Stomach smooth muscle (tissue), 2 donors: ENCODE data around the gene PHLDB3.

Source experiments
- H3K27ac ChIP-seq: one replicate; pipeline ENCODE4 v1.7.0; 2013; ENCODE audit warnings: mild to moderate bottlenecking, low read length, inconsistent platforms
- H3K27me3 ChIP-seq, 2 donors: one replicate each; pipeline ENCODE4 v1.7.0; 2013; ENCODE audit warnings: low read length in 2 of 2; ENCODE audit not compliant: insufficient read depth in 2 of 2, control insufficient read depth in 1 of 2
- H3K36me3 ChIP-seq, 2 donors: one replicate each; pipeline ENCODE4 v1.7.0; 2013; ENCODE audit warnings: low read length in 2 of 2; ENCODE audit not compliant: control insufficient read depth in 2 of 2, insufficient read depth in 2 of 2
- H3K4me1 ChIP-seq: one replicate; pipeline ENCODE4 v1.7.0; 2013; ENCODE audit warnings: low read length; ENCODE audit not compliant: control insufficient read depth, insufficient read depth
- H3K4me3 ChIP-seq, 2 donors: one replicate each; pipeline ENCODE4 v1.7.0; 2013; ENCODE audit warnings: low read length in 2 of 2
- H3K9ac ChIP-seq, 2 donors: one replicate each; pipeline ENCODE4 v1.7.0; 2013; ENCODE audit warnings: low read length in 2 of 2, mild to moderate bottlenecking in 1 of 2
- H3K9me3 ChIP-seq, 2 donors: one replicate each; pipeline ENCODE4 v1.7.0; 2013; ENCODE audit warnings: low read length in 2 of 2; ENCODE audit not compliant: control insufficient read depth in 2 of 2
- donor health status: healthy.
- donor health status: Pancreatic carcinoma.

PHLDB3 gene

DNA sequence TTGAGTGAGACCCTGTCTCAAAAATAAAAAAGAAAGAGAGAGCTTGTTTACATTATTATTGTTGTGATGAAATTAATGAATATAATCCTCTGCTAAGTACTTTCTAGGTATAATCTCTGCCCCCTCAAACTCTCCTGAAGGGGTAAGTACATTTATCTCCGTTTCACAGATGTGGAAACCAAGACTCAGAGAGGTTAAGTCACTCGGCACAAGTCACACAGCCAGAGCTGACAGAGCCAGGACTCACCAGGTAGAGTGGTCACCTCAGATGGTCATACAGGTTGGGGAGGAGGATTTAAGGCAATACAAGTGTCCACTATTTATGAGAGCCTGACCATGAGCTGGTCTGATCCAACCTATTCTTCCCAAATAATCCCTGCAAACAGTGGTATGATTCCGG lies 24.0 kb downstream of the PHLDB3 start:
- Histone ChIP-seq H3K27ac (no peak overlapping the region), H3K4me3 (no peak overlapping the region), H3K9me3 (no peaks in the 10 kb centered on the region), H3K36me3 (peaks cover 0 to 8% of the 10 kb centered on the region in 2 donors), H3K4me1 (peaks cover under 1% of the 10 kb centered on the region), H3K9ac (no peak overlapping the region), H3K27me3 (no peaks in the 10 kb centered on the region)

GRCh38 chr19:43479961-43480561 lies 24.5 kb downstream of the PHLDB3 start:
- Histone ChIP-seq H3K4me1 (peaks cover 3% of the 10 kb centered on the region), H3K9ac (no peak overlapping the region), H3K27ac (no peak overlapping the region), H3K27me3 (no peaks in the 10 kb centered on the region), H3K9me3 (no peaks in the 10 kb centered on the region), H3K36me3 (peaks cover 0 to 8% of the 10 kb centered on the region in 2 donors), H3K4me3 (no peak overlapping the region)

DNA sequence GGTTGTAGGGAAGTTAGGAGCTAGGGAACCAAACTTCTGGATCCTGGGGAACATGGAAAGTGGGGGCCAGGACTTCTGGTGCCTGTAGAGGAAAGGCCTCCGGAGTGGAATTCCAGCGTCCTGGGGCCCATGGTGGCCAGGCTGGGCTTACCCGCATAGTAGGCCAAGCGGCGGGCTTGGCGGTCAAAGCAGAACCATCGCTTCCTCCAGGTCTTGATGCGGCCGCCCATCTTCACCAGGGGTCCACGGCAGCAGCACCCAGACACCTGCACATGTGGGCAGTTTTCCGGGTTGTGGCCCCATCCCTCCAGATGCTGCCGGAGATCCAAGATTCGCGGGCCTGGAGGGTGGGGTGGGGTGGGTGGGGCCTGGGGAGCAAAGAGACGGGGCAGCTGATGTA lies 25.3 kb downstream of the PHLDB3 start:
- H3K9me3 ChIP-seq = no peaks in the 10 kb centered on the region
- no peaks in the 10 kb centered on the region for H3K27me3 ChIP-seq
- peaks cover 0 to 8% of the 10 kb centered on the region in 2 donors for H3K36me3 ChIP-seq
- H3K4me1 ChIP-seq = peaks cover 11% of the 10 kb centered on the region
- H3K9ac ChIP-seq = no peak overlapping the region
- no peak overlapping the region for H3K4me3 ChIP-seq
- H3K27ac ChIP-seq = no peak overlapping the region

GRCh38 chr19:43478323-43478722 lies 26.2 kb downstream of the PHLDB3 start:
- Histone ChIP-seq H3K9ac (no peak overlapping the region), H3K27me3 (no peaks in the 10 kb centered on the region), H3K27ac (no peak overlapping the region), H3K9me3 (no peaks in the 10 kb centered on the region), H3K4me3 (no peak overlapping the region), H3K4me1 (peaks cover 12% of the 10 kb centered on the region), H3K36me3 (peaks cover 0 to 8% of the 10 kb centered on the region in 2 donors)

DNA sequence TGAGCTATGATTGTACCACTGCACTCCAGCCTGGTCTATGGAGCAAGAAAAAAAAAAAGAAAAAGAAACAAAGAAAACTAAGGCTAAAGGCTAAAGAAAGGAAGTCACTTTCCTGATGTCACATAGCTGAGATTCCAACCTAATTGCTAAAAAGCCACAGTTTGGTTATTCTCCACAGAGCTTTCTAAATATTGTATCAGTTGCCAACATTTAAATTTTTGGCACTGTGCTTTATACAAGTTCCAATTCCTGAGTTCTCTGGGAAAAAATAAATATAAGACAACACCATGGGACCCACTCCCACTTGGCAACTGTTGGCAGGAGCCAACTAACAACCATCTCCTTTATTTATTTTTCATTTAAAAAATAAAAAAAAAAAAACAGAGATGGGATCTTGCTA lies 27.9 kb downstream of the PHLDB3 start:
- Histone ChIP-seq H3K9me3 (no peaks in the 10 kb centered on the region), H3K36me3 (peaks cover 0 to 6% of the 10 kb centered on the region in 2 donors), H3K27me3 (no peaks in the 10 kb centered on the region), H3K4me3 (no peak overlapping the region), H3K9ac (no peak overlapping the region), H3K4me1 (peaks cover 12% of the 10 kb centered on the region), H3K27ac (no peak overlapping the region)

DNA sequence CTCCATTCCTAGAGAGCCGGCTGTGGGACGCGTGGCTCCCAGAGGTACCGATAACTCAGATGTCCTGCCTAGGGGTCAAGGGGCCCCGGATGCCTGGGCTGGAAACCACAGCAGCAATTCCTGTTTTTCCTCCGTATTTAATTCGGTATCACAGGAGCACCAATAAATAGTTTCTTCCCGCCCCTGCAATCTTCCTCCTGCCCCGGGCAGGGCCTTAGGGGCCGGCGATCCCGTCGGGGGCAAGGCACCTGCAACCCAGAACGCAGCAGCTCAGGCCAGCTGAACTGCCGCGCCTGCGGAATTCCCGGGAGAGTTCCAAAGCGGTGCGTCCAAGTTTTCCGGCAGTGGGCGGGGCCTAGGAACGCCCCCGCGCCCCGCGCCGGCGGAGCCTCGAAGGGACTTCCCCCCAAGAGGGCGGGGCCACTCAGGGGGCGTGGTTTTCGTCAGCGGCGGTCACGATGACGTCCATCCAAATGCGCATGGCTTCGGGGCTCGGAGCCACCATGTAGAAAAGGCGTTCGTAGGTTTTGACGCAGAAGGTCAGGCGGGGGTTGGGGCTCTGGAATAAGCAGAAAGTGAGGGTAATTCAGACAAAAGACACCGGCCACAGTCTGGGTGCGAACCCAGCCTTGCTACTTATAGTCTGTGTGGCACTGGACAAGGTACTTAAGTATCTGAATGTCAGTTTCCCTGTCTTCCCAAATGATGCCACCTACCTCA lies 29.4 kb downstream of the PHLDB3 start:
- H3K4me1 ChIP-seq = peaks cover 12% of the 10 kb centered on the region
- H3K36me3 ChIP-seq = peaks cover 0 to 4% of the 10 kb centered on the region in 2 donors
- H3K9ac ChIP-seq = peak overlapping the region; percentile 79 to 81
- H3K4me3 ChIP-seq = peak overlapping the region; percentile 76 to 78
- peak overlapping the region; percentile 84 for H3K27ac ChIP-seq
- no peaks in the 10 kb centered on the region for H3K27me3 ChIP-seq
- H3K9me3 ChIP-seq = no peaks in the 10 kb centered on the region

DNA sequence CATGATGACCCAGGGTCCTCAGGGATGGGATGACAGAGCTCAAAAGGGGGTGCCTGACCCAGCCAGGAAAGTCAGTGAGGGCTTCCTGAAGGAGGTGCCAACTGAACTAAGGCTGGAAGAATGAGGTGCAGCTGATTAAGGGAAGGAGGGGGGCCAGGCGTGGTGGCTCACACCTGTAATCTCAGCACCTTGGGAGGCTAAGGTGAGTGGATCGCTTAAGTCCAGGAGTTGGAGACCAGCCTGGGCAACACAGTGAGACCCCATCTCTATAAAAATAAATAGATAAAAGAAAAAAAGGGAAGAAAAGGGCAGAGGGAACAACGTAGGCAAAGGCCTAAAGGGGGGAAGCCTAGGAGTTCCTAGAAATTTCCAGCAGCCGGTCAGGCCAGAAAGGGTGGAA lies 30.1 kb downstream of the PHLDB3 start:
- Histone ChIP-seq H3K4me1 (peaks cover 12% of the 10 kb centered on the region), H3K27me3 (no peaks in the 10 kb centered on the region), H3K27ac (peak overlapping the region; percentile 84), H3K36me3 (peaks cover 0 to 4% of the 10 kb centered on the region in 2 donors), H3K9ac (peak overlapping the region; percentile 74 to 81), H3K4me3 (peak overlapping the region; percentile 76 to 78), H3K9me3 (no peaks in the 10 kb centered on the region)

GRCh38 chr19:43471091-43471490 lies 33.5 kb downstream of the PHLDB3 start:
- H3K36me3 ChIP-seq = no peaks in the 10 kb centered on the region
- peaks cover 12% of the 10 kb centered on the region for H3K4me1 ChIP-seq
- H3K9ac ChIP-seq = no peak overlapping the region
- H3K9me3 ChIP-seq = no peaks in the 10 kb centered on the region
- H3K4me3 ChIP-seq = no peak overlapping the region
- no peaks in the 10 kb centered on the region for H3K27me3 ChIP-seq
- no peak overlapping the region for H3K27ac ChIP-seq

DNA sequence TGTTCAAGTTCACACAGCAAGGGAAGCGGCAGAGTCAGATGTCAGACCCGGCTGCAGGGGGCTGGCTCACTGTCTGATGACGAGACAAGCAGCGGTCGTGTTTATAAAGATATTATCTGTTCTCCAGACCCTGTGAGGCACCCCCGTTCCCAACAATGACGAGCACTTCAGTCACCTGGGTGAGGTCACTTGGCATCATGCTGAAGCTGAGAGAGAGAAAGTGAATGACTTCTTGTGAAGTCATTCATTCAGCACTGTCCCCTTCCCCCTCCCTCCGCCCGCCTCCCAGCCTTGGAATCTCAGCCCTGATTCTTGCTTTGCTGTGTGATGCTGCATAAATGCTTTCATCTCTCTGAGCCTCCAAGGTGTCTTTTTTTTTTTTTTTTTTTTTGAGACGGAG lies 34.3 kb downstream of the PHLDB3 start:
- no peaks in the 10 kb centered on the region for H3K9me3 ChIP-seq
- no peak overlapping the region for H3K27ac ChIP-seq
- no peaks in the 10 kb centered on the region for H3K27me3 ChIP-seq
- peaks cover 12% of the 10 kb centered on the region for H3K4me1 ChIP-seq
- no peaks in the 10 kb centered on the region for H3K36me3 ChIP-seq
- H3K9ac ChIP-seq = no peak overlapping the region
- no peak overlapping the region for H3K4me3 ChIP-seq

DNA sequence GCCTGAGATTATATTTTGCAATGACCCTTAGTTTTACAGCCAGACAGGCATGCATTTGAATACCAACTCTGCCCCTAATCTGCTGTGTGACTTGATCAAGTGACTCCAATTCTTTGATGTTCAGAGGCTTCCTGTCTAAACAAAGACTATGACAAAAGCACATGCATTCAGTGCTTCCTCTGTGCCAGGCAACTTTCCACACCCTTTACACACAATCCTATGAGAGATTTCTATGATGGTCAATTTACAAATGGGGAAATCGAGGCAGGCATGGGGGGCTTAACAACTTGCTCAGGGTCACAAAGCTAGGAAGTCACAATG lies 35.4 kb downstream of the PHLDB3 start:
- Histone ChIP-seq H3K27me3 (no peaks in the 10 kb centered on the region), H3K9me3 (no peaks in the 10 kb centered on the region), H3K27ac (no peak overlapping the region), H3K36me3 (no peaks in the 10 kb centered on the region), H3K9ac (no peak overlapping the region), H3K4me1 (peaks cover 8% of the 10 kb centered on the region), H3K4me3 (no peak overlapping the region)
